ENCODE measurements around the gene SLCO4A1.

Gene SLCO4A1

DNA sequence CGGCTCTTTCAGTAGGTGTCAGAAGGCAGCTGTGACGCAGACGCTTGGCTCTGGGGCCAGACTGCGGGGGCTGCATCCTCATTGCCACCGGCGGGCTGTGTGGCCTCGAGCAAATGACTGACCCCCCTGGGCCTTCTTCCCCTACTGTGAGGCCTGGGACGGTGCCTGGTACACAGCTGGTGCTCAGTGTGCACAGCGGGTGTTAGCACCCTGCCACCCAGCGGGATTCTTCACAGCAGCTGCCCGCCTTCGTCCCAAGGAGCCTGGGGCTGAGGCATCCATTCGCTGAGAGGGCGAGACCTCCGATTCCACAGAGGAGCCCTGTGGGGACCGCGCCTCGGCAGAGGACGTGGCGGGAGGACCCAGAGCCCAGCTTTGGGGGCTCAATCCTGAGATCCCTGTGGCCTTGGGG is 10.6 kb downstream of the SLCO4A1 start:
- no peak for DNase-seq

GRCh38 chr20:62653373-62653772 is 11.1 kb downstream of the SLCO4A1 start:
- DNase-seq, result no peak

GRCh38 chr20:62653951-62654685 is 11.8 kb downstream of the SLCO4A1 start:
- DNase-seq, result no peak

- DNase-seq, result no peak
These were observed 13.2 kb downstream of the SLCO4A1 start for GRCh38 chr20:62655282-62656196.

DNA sequence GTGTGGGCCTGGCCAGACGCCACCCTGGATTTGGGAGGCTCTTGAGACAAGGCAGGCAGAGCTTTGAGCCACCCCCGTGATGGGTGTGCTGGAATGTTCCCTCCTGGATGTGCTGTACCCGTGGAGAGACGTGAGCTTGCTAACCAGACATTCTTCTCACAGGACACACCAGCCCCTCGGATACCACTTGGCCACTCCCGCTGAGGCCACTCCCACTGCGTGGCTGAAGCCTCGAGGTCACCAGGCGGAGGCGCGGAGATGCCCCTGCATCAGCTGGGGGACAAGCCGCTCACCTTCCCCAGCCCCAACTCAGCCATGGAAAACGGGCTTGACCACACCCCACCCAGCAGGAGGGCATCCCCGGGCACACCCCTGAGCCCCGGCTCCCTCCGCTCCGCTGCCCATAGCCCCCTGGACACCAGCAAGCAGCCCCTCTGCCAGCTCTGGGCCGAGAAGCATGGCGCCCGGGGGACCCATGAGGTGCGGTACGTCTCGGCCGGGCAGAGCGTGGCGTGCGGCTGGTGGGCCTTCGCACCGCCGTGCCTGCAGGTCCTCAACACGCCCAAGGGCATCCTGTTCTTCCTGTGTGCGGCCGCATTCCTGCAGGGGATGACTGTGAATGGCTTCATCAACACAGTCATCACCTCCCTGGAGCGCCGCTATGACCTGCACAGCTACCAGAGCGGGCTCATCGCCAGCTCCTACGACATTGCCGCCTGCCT is 14.1 kb downstream of the SLCO4A1 start:
- DNase-seq, result no peak

DNA sequence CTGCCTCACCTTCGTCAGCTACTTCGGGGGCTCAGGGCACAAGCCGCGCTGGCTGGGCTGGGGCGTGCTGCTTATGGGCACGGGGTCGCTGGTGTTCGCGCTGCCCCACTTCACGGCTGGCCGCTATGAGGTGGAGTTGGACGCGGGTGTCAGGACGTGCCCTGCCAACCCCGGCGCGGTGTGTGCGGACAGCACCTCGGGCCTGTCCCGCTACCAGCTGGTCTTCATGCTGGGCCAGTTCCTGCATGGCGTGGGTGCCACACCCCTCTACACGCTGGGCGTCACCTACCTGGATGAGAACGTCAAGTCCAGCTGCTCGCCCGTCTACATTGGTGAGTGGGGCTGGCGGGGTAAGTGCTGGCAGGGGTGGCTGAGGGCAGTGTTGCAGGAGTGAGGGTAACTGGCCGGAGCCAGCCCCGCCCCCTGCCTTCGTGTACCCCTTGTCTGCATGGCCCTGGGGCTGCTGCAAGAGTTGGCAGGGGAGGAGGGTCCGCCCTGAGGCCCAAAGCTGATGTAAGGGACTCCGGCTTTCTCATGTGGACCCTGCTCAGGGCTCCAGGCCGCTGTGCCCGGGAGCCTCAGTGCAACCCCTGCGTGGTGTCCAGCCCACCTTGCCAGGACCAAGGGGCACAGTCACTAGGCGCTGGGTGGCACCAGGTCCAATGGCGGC is 14.8 kb downstream of the SLCO4A1 start:
- DNase-seq, result no peak

- DNase-seq, result no peak
These were observed 15.3 kb downstream of the SLCO4A1 start for GRCh38 chr20:62657589-62657942.

DNA sequence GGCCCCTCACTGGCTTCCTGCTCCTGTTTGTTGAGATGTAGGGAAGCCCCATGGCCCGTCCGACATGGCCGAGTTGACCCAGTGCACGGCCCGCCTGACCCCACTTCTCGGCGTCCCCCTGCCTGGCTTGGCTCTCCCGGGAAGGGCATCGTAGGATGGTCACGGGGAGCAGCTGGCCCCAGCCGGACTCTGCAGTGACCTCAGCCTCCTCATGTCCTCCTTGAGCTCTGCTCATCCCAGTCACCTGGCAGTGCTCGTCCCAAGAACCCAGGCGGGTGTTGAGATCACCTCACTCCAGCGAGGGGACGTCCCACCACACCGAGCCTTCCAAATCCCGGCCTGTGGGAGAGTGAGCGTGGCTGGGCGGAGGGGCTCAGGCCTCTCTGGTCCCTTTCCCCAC is 15.7 kb downstream of the SLCO4A1 start:
- no peak for DNase-seq

DNA sequence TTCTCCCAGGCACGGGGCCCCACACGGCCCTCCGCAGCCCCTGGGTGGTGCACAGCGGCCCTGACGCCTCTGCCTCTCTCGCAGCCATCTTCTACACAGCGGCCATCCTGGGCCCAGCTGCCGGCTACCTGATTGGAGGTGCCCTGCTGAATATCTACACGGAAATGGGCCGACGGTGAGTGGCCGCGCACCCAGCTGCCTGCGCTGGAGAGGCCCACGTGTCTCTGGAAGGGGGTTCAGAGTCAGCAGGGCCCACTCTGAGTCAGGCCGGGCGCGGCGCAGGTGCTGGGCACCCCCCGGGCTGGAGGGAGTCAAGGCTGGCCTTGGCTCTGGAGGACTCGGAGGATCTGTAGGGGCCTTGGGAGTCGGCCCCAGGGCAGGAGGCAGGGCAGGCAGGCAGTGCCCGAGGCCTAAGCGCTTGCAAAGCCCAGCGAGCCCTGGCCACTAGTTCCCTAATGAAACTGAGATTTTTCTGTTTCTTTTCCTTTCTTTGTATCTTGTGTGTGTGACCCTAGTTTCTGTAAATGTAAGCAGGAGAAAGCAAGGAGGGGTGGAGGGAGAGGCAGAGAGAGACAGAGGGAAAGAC is 16.4 kb downstream of the SLCO4A1 start:
- DNase-seq, result no peak

DNA sequence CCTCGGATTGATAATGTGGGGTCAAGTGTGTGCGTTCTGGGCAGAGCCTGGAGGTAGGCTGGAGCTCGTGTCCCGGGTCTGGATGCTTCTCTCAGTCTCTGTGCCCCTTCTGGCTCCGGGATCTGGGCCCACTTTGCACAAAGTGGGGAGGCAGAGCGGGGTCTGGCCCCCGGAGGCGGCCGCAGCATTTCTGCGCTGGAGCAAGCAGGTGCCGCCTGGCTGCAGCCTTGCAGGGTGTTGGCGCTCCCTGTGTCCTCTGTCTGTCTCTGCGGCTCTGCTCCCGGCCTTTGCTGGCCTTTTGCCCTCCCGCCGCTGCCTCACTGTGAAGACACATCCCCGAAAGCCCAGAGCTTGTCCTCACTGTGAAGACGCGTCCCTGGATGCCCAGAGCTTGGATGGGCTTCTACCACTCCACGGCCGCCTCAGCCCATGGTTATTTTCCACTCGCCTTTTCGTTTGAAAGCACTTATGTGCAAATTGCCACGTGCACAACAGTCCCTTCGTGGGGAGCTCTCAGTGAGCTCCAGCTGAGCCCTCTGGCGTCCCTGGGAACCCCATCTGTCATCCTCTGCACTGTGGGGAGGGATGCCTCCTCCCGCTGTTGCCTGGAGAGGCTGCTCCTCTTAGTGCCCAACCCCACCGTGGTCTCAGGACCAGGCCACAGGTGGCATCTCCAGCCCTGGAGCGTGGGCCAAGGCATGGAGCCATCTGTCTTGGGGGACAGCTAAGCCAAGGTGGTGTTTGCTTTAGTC is 17.4 kb downstream of the SLCO4A1 start:
- no peak for DNase-seq

- DNase-seq, result no peak
These were observed 17.9 kb downstream of the SLCO4A1 start for GRCh38 chr20:62660240-62660615.

- no peak for DNase-seq
These were observed 18.5 kb downstream of the SLCO4A1 start for GRCh38 chr20:62660768-62661167.

GRCh38 chr20:62661647-62662046 is 19.3 kb downstream of the SLCO4A1 start:
- DNase-seq, result no peak

DNA sequence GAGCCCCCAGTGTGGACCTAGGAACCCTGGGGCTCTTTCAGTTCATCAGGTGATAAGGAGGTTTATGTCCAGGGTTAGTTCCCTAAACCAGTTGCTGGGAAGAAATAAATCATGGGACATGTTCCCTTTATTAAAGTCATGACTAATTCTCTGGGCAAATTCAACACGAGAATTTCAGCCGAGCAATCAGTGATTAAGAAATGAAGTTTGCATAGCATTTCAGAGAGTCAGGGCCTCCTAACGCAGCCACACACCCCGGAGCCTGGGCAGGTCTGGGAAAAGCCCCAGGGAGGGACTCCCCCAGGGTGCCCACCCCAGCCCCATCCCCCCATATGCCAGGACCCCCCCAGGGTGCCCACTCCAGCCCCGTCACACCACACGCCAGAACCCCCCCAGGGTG is 20.1 kb downstream of the SLCO4A1 start:
- DNase-seq, result no peak

DNA sequence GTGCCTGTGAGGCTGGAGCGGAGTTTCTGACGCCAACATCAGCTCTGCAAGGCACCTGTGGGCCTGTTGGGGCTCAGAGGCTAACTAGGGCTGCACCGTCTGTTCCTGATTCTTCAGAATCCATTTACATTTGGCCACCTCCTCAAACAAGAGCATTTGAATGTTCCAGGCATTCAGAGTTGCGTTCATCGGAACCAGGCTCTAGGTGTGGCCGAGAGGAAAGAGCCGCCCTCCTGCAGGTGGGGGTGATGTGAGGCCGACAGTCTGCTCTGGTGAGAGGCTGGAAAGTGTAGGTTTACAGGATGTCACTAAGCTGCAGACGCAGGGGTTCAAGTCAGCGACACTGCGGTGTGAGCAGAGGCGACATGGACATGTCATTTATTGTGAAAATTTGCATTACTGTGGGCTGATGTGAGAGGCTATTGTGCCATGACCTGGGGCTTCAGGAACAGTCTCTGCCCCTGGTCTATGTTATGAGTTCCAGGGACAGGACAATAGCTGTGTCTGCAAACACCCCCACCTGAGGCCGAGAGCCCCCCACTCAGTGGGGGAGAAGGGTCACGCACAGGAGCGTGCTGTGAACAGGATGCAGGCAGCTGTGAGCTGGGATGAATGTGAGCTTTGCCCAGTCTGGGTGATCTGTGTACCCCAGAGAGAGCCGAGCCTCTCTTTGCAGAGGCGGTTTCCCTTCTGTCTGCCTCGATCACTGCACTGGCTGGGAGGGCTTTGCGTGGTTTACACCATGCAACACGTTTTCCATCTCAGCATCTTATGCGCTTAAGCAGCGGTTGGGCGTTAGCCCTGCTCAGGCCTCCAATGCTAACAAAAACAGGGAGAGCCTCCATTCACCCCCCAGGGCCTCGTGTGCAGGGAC is 21.1 kb downstream of the SLCO4A1 start:
- DNase-seq, result no peak

DNA sequence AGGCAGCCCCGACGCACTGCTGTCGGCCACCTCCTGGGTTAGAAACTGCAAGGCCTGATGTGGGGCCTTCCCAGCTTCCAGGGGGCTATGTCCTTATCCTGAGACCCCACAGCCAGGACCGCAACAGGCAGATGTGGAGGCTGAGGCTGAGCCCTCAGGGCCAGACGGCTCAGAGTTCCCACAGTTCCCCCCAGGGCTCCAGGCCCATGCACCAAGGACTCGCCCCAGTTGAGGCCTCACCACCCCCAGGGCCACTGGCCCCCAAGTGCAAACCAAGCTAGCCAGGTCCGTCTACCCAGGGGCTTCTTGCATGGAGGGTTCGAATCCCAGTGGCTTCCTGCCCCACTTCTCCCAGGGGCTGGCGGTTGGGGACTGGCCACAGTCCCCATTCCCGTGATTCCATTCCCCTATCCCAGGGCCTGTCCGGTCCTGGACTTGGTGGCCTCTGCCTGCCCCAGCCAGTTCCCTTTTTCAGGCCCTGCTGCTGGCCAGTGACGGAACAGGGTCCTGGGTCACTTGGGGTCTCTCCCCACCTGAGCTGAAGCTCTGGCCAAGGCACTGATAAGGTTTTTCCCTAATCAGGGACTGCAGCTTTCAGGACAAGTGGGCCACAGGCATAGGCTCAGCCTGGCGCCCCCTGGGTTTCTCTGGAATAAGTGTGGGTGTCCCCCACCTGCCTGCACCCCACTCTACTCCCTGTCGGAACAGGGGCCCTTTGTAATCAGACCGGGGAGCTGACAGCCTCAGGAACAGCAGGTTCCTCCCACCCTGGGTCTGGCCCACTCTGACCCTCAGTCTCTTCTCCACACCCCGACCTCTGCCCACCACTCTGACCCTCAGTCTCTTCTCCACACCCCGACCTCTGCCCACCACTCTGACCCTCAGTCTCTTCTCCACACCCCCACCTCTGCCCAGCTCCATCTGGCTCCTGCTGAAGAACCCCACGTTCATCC is 22.0 kb downstream of the SLCO4A1 start:
- DNase-seq, result no peak

- DNase-seq, result no peak
These were observed 23.0 kb downstream of the SLCO4A1 start for GRCh38 chr20:62665153-62665754.

DNA sequence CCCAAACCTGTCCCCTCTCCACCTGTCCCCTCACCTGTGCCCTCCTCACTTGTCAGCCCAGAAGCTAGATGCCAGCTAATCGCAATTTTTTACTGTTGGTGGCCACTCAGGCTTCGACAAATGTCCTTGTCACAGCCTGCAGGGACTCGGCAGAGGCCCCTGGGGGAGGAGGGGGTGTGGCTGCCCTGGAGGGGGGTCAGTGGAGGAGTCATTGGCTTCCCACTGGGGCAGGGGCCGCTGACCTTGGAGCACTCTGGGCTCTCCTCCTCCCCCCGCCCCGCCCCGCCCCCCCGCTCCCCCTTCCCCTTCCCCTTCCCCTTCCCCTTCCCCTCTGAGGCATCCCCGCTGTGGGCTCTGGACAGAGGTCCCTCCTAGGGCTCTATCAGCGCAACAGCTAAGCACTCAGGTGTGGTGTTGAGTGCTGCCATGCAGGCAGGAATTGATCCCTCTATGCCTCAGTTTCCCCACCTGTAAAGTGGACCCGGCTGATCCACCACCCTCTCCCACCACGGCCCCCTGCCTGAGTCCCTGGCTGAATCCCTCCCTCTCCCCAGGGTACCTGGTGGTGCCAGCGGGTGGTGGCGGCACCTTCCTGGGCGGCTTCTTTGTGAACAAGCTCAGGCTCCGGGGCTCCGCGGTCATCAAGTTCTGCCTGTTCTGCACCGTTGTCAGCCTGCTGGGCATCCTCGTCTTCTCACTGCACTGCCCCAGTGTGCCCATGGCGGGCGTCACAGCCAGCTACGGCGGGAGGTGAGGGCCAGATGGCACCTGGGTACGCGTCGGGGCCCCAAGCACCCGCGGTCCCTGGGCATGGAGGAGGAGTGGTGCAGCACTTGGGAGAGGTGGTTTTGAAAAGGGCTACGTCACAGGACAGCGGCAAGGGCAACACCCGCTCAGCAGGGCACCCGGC is 23.8 kb downstream of the SLCO4A1 start:
- no peak for DNase-seq
